Calu3 (cell line): Measurements from ENCODE around the gene NDUFA13. TPM values are rescaled to one million over a fixed set of nuclear protein-coding genes. Genes with fewer than 3 reads are reported as not detected.

Source experiments
- BruUV-seq: library from RNA; stranded (reverse); fragments of 400-500 nt; replicated peaks from 2 replicates; lab custom pipeline; 2021; lab: Mats Ljungman, UMichigan
- CTCF ChIA-PET: fragments of 300-600 bp; sonication (Branson Sonifier 250); formaldehyde crosslinking; loops from one replicate; lab custom pipeline; 2022; ENCODE audit warnings: antibody characterized with exemption; lab: Charles Lee
- DNase-seq: peaks from one replicate; pipeline ENCODE4 v3.0.0; 2022
- H3K27ac Mint-ChIP-seq: one replicate; pipeline ENCODE4 v1.8.0; 2022; ENCODE audit warnings: mixed read lengths; ENCODE audit not compliant: unreplicated experiment
- H3K27me3 Mint-ChIP-seq: one replicate; pipeline ENCODE4 v1.8.0; 2022; ENCODE audit warnings: mixed read lengths; ENCODE audit not compliant: unreplicated experiment
- H3K36me3 Mint-ChIP-seq: one replicate; pipeline ENCODE4 v1.8.0; 2022; ENCODE audit warnings: mild to moderate bottlenecking, moderate library complexity, mixed read lengths; ENCODE audit not compliant: insufficient read depth, unreplicated experiment
- H3K4me1 Mint-ChIP-seq: one replicate; pipeline ENCODE4 v1.8.0; 2022; ENCODE audit warnings: mild to moderate bottlenecking, low read depth, mixed read lengths; ENCODE audit not compliant: unreplicated experiment
- H3K4me3 Mint-ChIP-seq: one replicate; pipeline ENCODE4 v1.8.0; 2022; ENCODE audit warnings: mild to moderate bottlenecking, low read depth, moderate library complexity, mixed read lengths; ENCODE audit not compliant: unreplicated experiment
- H3K9me3 Mint-ChIP-seq: one replicate; pipeline ENCODE4 v1.8.0; 2022; ENCODE audit warnings: low read depth, mixed read lengths; ENCODE audit not compliant: unreplicated experiment
- intact Hi-C: fragments of 100-400 bp; cut with micrococcal nuclease; formaldehyde crosslinking; loops from one replicate; pipeline ENCODE4 v1.10.0; 2022; ENCODE audit not compliant: unreplicated experiment
- total RNA-seq: library from RNA; stranded (reverse); gene quantifications from 2 replicates; pipeline ENCODE4 v1.2.3, GENCODE V29; 2022
- TF ChIP-seq, protein P1 (sequence below): fragments of 200-600 bp; IDR thresholded peaks from one replicate; pipeline ENCODE4 v1.8.0; 2022; ENCODE audit warnings: antibody characterized with exemption; ENCODE audit not compliant: unreplicated experiment

NDUFA13 gene
- total RNA-seq, 1 experiment from 2014 or later: 191 TPM

DNA sequence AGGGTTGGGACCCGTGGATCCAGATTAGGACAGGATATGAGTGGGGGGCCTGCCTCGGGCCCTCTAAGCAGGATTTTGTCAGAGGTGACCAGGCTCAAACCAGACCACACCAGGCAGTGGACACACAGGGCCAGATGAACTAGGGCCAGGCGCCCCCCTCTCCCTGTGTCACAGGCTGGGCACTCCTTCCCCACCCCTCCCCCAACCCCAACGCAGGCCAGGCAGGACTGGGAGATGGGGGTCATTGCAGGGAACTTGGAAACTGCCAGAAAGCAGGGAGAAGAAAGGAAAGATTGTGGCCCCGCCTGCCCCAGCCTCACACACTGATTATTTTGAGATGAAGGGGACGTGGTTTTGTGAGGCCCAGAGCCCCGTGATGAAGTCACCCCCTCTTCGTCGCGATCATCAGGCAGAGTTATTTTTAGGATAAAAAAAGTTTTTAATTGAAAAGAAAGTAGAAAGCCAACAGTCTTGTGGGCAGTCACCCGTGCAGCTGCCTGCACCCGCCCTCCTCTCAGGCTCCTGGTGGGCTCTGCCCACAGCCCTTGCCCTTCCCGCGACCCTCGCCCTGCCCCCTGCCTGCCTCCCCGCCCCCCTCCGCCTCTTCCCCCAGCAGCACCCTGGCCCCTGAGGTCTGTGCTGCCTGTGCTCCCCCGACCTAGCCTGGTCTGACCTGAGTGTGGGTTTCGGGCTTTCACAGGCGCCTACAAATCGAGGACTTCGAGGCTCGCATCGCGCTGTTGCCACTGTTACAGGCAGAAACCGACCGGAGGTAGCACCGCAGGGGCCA lies 10.8 kb downstream of the NDUFA13 start:
- Mint-ChIP-seq H3K9me3 (no peaks in the 10 kb centered on the region), H3K36me3 (peaks cover 18% of the 10 kb centered on the region), H3K4me1 (no peaks in the 10 kb centered on the region), H3K27ac (no peak overlapping the region), H3K27me3 (no peaks in the 10 kb centered on the region), H3K4me3 (no peak overlapping the region)
- CTCF ChIA-PET: no interaction called here
- no peak for DNase-seq
- BruUV-seq: no TSS peak
- intact Hi-C loops: no loop called here
- TF ChIP-seq, protein P1, sequence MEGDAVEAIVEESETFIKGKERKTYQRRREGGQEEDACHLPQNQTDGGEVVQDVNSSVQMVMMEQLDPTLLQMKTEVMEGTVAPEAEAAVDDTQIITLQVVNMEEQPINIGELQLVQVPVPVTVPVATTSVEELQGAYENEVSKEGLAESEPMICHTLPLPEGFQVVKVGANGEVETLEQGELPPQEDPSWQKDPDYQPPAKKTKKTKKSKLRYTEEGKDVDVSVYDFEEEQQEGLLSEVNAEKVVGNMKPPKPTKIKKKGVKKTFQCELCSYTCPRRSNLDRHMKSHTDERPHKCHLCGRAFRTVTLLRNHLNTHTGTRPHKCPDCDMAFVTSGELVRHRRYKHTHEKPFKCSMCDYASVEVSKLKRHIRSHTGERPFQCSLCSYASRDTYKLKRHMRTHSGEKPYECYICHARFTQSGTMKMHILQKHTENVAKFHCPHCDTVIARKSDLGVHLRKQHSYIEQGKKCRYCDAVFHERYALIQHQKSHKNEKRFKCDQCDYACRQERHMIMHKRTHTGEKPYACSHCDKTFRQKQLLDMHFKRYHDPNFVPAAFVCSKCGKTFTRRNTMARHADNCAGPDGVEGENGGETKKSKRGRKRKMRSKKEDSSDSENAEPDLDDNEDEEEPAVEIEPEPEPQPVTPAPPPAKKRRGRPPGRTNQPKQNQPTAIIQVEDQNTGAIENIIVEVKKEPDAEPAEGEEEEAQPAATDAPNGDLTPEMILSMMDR: no peak

DNA sequence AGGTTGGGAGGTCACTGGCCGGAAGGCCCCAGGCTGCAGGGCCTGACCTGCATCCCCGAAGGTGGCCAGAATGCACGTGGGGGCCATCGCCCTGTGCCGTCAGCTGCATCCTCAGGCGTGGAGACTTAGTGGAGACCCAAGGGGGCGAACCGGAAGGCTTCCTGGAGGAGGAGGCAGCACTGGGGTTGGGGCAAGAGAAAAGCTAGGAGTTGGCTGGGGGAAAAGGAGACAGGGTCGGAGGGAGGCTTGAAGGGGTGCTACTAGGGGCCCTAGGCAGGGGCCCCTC lies 11.3 kb downstream of the NDUFA13 start:
- BruUV-seq: no TSS peak
- Mint-ChIP-seq H3K36me3 (peaks cover 23% of the 10 kb centered on the region), H3K4me1 (no peaks in the 10 kb centered on the region), H3K27ac (no peak overlapping the region), H3K27me3 (no peaks in the 10 kb centered on the region), H3K4me3 (no peak overlapping the region), H3K9me3 (no peaks in the 10 kb centered on the region)
- TF ChIP-seq, protein P1: no peak
- intact Hi-C loops: no loop called here
- no peak for DNase-seq
- CTCF ChIA-PET: no interaction called here

- CTCF ChIA-PET: no interaction called here
- H3K9me3 Mint-ChIP-seq: no peaks in the 10 kb centered on the region
- H3K4me3 Mint-ChIP-seq: no peak overlapping the region
- TF ChIP-seq, protein P1: no peak
- no peak overlapping the region for H3K27ac Mint-ChIP-seq
- DNase-seq: no peak
- BruUV-seq: no TSS peak
- H3K36me3 Mint-ChIP-seq: peaks cover 24% of the 10 kb centered on the region
- H3K27me3 Mint-ChIP-seq: no peaks in the 10 kb centered on the region
- intact Hi-C loops: no loop called here
- H3K4me1 Mint-ChIP-seq: no peaks in the 10 kb centered on the region
Measured at GRCh38 chr19:19527674-19528625, 11.9 kb downstream of the NDUFA13 start.

- H3K9me3 Mint-ChIP-seq: peaks cover under 1% of the 10 kb centered on the region
- H3K27ac Mint-ChIP-seq: no peak within 1 kb of the TSS
- intact Hi-C loops: no loop called here
- BruUV-seq: no TSS peak
- no peaks in the 10 kb centered on the region for H3K27me3 Mint-ChIP-seq
- TF ChIP-seq, protein P1: no peak
- CTCF ChIA-PET: no interaction called here
- peaks cover 24% of the 10 kb centered on the region for H3K36me3 Mint-ChIP-seq
- no peak for DNase-seq
- no peak within 1 kb of the TSS for H3K4me3 Mint-ChIP-seq
- H3K4me1 Mint-ChIP-seq: peaks cover 3% of the 10 kb centered on the region
Measured at GRCh38 chr19:19528721-19529490, 12.9 kb downstream of the NDUFA13 start, which contains the start of gene YJEFN3. TSS of gene YJEFN3 (plus strand) at chr19:19528911. CDS start at chr19:19528933, 22 bp downstream.
